ENCODE data around the gene KRT83. TPM values are rescaled to one million over a fixed set of nuclear protein-coding genes. Genes with fewer than 3 reads are reported as not detected.

KRT83 gene
- total RNA-seq, 3 donors from 2014 or later, result not detected

GRCh38 chr12:52366738-52367485, 45.7 kb upstream of the KRT83 start, which contains the start of gene KRT85:
Gene KRT85 (minus strand): TSS chr12:52367481. CDS start chr12:52367405, 76 bp downstream.
- no peak for TF ChIP-seq CTCF (IDR thresholded peaks at IDR 0.05)
- ATAC-seq (no peak), DNase-seq (no peak)
- Histone ChIP-seq H3K4me3 (no peak within 1 kb of the TSS), H3K9me3 (no peaks in the 10 kb centered on the region), H3K36me3 (ENCODE audit: low read depth) (no peaks in the 10 kb centered on the region), H3K4me1 (ENCODE audit: low read depth) (no peaks in the 10 kb centered on the region)
- intact Hi-C loops (cut with DNase I, micrococcal nuclease), result loop anchor here in 1 of 2 donors (10.0 kb wide), 1 partner anchor 508 kb away; no protein-coding TSS in a partner anchor

- ATAC-seq, result no peak
- intact Hi-C loops (cut with DNase I, micrococcal nuclease), result loop anchor here in 1 of 2 donors (10.0 kb wide), 1 partner anchor 510 kb away; no protein-coding TSS in a partner anchor
- DNase-seq, result no peak
- TF ChIP-seq CTCF (IDR thresholded peaks at IDR 0.05), result no peak
- Histone ChIP-seq H3K4me1 (ENCODE audit: low read depth) (no peaks in the 10 kb centered on the region), H3K36me3 (ENCODE audit: low read depth) (no peaks in the 10 kb centered on the region), H3K4me3 (no peak overlapping the region), H3K9me3 (no peaks in the 10 kb centered on the region)
Observed at GRCh38 chr12:52364901-52365489, 43.8 kb upstream of the KRT83 start.

GRCh38 chr12:52364061-52364460, 42.9 kb upstream of the KRT83 start:
- H3K36me3 ChIP-seq (ENCODE audit: low read depth), result no peaks in the 10 kb centered on the region
- no peak for TF ChIP-seq CTCF (IDR thresholded peaks at IDR 0.05)
- intact Hi-C loops (cut with DNase I, micrococcal nuclease), result loop anchor here in 1 of 2 donors (10.0 kb wide), 1 partner anchor 511 kb away; no protein-coding TSS in a partner anchor
- no peak for ATAC-seq
- no peaks in the 10 kb centered on the region for H3K4me1 ChIP-seq (ENCODE audit: low read depth)
- H3K4me3 ChIP-seq, result no peak overlapping the region
- no peaks in the 10 kb centered on the region for H3K9me3 ChIP-seq
- no peak for DNase-seq

GRCh38 chr12:52363111-52363679, 42.0 kb upstream of the KRT83 start:
- no peaks in the 10 kb centered on the region for H3K36me3 ChIP-seq (ENCODE audit: low read depth)
- no peaks in the 10 kb centered on the region for H3K4me1 ChIP-seq (ENCODE audit: low read depth)
- no peaks in the 10 kb centered on the region for H3K9me3 ChIP-seq
- TF ChIP-seq CTCF (IDR thresholded peaks at IDR 0.05), result no peak
- ATAC-seq, result no peak
- no peak overlapping the region for H3K4me3 ChIP-seq
- no peak for DNase-seq
- intact Hi-C loops (cut with DNase I, micrococcal nuclease), result loop anchor here in 1 of 2 donors (10.0 kb wide), 1 partner anchor 512 kb away; no protein-coding TSS in a partner anchor

DNA sequence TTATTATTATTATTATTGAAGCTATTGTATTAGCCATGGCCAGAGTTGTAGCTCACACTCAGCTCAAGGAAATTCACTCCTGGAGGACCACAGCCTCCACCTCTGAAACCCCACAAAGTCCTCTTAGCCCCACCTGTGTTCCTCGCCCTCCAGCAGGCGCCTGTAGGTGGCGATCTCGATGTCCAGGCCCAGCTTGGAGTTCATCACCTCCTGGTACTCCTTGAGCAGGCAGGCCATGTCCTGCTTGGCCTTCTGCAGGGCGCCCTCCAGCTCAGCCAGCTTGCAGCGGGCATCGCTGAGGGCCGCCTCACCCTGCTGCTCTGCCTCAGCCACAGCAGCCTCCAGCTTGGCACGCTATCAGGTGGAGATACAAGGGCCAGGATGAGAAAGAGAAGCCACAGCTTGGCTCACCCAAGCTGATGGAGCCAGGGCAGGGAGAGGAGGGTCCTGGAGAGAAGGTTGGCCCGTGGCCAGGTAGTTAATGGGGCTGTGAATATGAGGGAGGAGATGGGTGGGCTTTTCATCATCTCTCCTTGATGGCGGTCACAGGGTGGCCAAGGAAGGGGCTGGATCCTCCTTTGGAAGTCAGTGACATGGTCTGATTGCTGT, 41.0 kb upstream of the KRT83 start:
- no peak for TF ChIP-seq CTCF (IDR thresholded peaks at IDR 0.05)
- intact Hi-C loops (cut with DNase I, micrococcal nuclease), result loop anchor here in 1 of 2 donors (10.0 kb wide), 1 partner anchor 513 kb away; no protein-coding TSS in a partner anchor
- DNase-seq (no peak), ATAC-seq (no peak)
- no peaks in the 10 kb centered on the region for H3K4me1 ChIP-seq (ENCODE audit: low read depth)
- H3K36me3 ChIP-seq (ENCODE audit: low read depth), result no peaks in the 10 kb centered on the region
- no peak overlapping the region for H3K4me3 ChIP-seq
- no peaks in the 10 kb centered on the region for H3K9me3 ChIP-seq
